ENCODE results near the gene DHX15. TPM values are rescaled to one million over a fixed set of nuclear protein-coding genes. Genes with fewer than 3 reads are reported as not detected.

Gene DHX15
- total and polyA plus RNA-seq, 8 donors = 47.5 to 699 (median 127) TPM

GRCh38 chr4:24547979-24548378 lies 36.4 kb downstream of the DHX15 start:
- TF ChIP-seq CTCF (IDR thresholded peaks at IDR 0.05) = no peak
- no peak for TF ChIP-seq POLR2A (IDR thresholded peaks at IDR 0.05)
- TF ChIP-seq POLR2AphosphoS5 (IDR thresholded peaks at IDR 0.05) = no peak
- TF ChIP-seq EP300 (IDR thresholded peaks at IDR 0.05) = no peak
- Histone ChIP-seq H3K27me3 (no peaks in the 10 kb centered on the region), H3K36me3 (peaks cover 1 to 52% (median 39%) of the 10 kb centered on the region in 4 donors), H3K9me3 (no peaks in the 10 kb centered on the region), H3K4me3 (no peak overlapping the region), H3K27ac (no peak overlapping the region), H3K4me1 (peaks cover 0 to 68% (median 36%) of the 10 kb centered on the region in 4 donors)
- 92 to 98% (median 95%) methylated on average over 11 of the region's 11 CpGs for WGBS, 5 donors
- intact Hi-C loops (cut with DNase I; ENCODE audit: low total_unique reads) = no loop called here
- no peak for DNase-seq

DNA sequence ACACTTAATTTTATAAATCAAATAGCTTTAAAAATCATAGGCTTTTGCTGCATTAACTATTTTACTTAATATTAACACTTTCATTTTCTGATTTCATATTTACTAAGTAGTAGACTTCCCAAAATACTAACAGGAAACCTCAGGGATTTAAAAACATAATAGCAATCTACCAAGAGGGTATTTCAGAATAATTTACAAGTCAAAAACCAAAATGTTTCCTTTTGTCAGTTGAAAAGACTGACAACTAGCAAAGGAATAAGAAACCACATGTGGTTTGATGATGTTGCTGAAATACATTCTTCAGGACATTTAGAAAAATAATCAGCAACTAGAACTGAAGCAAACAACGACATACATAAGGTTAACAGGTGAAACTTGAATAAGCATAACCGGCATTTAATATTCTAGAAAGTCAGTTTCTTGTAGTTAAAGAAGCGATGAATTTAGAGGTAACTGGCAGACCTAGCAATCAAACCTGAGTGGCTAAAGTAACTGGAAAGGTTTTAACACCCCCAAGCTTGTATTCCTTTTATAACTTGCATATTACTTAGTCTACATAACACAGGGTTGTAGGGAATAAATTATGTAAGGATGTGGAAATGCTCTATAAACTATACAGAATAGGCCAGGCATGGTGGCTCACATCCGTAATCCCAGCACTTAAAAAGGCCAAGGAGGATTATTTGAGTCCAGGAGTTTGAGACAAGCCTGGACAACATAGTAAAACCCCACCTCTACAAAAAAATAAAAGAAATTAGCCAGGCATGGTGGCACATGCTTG lies 40.0 kb downstream of the DHX15 start:
- Histone ChIP-seq H3K27ac (no peak overlapping the region), H3K4me3 (no peak overlapping the region), H3K36me3 (peaks cover 12 to 69% (median 62%) of the 10 kb centered on the region in 4 donors), H3K4me1 (peaks cover 0 to 44% (median 20%) of the 10 kb centered on the region in 4 donors), H3K27me3 (no peaks in the 10 kb centered on the region), H3K9me3 (no peaks in the 10 kb centered on the region)
- DNase-seq = no peak
- WGBS, 5 donors = 70 to 72% (median 71%) methylated on average over 4 of the region's 4 CpGs
- TF ChIP-seq CTCF (IDR thresholded peaks at IDR 0.05) = no peak
- TF ChIP-seq POLR2A (IDR thresholded peaks at IDR 0.05) = no peak
- intact Hi-C loops (cut with DNase I; ENCODE audit: low total_unique reads) = no loop called here

GRCh38 chr4:24537025-24537424 lies 47.3 kb downstream of the DHX15 start:
- Histone ChIP-seq H3K36me3 (peaks cover 25 to 89% (median 73%) of the 10 kb centered on the region in 4 donors), H3K27me3 (no peaks in the 10 kb centered on the region), H3K27ac (no peak overlapping the region), H3K9me3 (no peaks in the 10 kb centered on the region), H3K4me3 (no peak overlapping the region), H3K4me1 (peaks cover 0 to 33% (median 0%) of the 10 kb centered on the region in 4 donors)
- WGBS, 5 donors = 81 to 90% (median 83%) methylated on average over 7 of the region's 7 CpGs
- TF ChIP-seq EP300 (IDR thresholded peaks at IDR 0.05) (no peak), POLR2A (IDR thresholded peaks at IDR 0.05) (no peak)
- intact Hi-C loops (cut with DNase I; ENCODE audit: low total_unique reads) = no loop called here
- no peak for DNase-seq

- DNase-seq = no peak
- Histone ChIP-seq H3K27ac (no peak overlapping the region), H3K27me3 (no peaks in the 10 kb centered on the region), H3K4me1 (peaks cover 0 to 28% (median 0%) of the 10 kb centered on the region in 4 donors), H3K36me3 (peaks cover 22 to 89% (median 73%) of the 10 kb centered on the region in 4 donors), H3K9me3 (no peaks in the 10 kb centered on the region), H3K4me3 (no peak overlapping the region)
- TF ChIP-seq POLR2AphosphoS5 (IDR thresholded peaks at IDR 0.05) = no peak
- TF ChIP-seq POLR2A (IDR thresholded peaks at IDR 0.05) = no peak
- TF ChIP-seq EP300 (IDR thresholded peaks at IDR 0.05) = no peak
- TF ChIP-seq CTCF (IDR thresholded peaks at IDR 0.05) = no peak
- 85 to 100% (median 91%) methylated on average over 3 of the region's 3 CpGs for WGBS, 5 donors
- intact Hi-C loops (cut with DNase I; ENCODE audit: low total_unique reads) = no loop called here
These were observed 49.0 kb downstream of the DHX15 start for GRCh38 chr4:24535399-24535798.

DNA sequence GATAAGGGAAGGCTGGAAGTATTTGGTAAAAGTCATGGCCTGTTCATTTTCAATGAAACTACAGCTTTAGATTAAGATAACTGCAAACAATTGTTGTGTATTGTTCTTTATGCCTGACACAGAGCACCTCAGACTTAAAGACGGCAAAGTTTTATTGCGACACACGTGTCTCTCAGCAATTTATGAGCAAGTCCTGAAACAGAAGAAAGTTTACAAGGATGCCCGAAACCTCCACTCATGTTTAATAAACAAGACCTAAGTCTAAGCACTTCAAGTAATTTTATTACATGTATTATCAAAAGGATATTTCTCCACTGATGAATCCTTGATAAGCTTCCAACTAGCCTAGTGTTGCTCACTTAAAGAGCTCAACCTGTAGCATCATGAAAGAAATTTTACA lies 51.0 kb downstream of the DHX15 start:
- intact Hi-C loops (cut with DNase I; ENCODE audit: low total_unique reads) = no loop called here
- Histone ChIP-seq H3K27ac (no peak overlapping the region), H3K4me3 (no peak overlapping the region), H3K27me3 (no peaks in the 10 kb centered on the region), H3K9me3 (no peaks in the 10 kb centered on the region), H3K36me3 (peaks cover 13 to 90% (median 75%) of the 10 kb centered on the region in 4 donors), H3K4me1 (peaks cover 0 to 13% (median 0%) of the 10 kb centered on the region in 4 donors)
- 85 to 92% (median 89%) methylated on average over 4 of the region's 4 CpGs for WGBS, 5 donors
- TF ChIP-seq EP300 (IDR thresholded peaks at IDR 0.05) = no peak
- TF ChIP-seq CTCF (IDR thresholded peaks at IDR 0.05) = no peak
- TF ChIP-seq POLR2A (IDR thresholded peaks at IDR 0.05) = no peak
- TF ChIP-seq POLR2AphosphoS5 (IDR thresholded peaks at IDR 0.05) = no peak
- DNase-seq = no peak

All from stomach (tissue), 9 donors.